Ovary (tissue), 3 donors: ENCODE measurements around the gene TEKT1.

Source experiments
- EP300 ChIP-seq: sonication (generic); formaldehyde crosslinking; IDR thresholded peaks from one replicate; pipeline ENCODE4 v1.6.1; 2017; ENCODE audit warnings: antibody characterized with exemption
- TF ChIP-seq, protein P1 (sequence below), 3 donors: fragments of 450-650 bp in 2 of 3; fragments of 200-600 bp in 1 of 3; IDR thresholded peaks; one replicate each; pipeline versions ENCODE4 v1.5.1 to v1.8.0; 2016 to 2022; ENCODE audit warnings: antibody characterized with exemption in 3 of 3, mild to moderate bottlenecking in 1 of 3
- donor health status: DM: no; HTN: no; CAD: no.

DNA sequence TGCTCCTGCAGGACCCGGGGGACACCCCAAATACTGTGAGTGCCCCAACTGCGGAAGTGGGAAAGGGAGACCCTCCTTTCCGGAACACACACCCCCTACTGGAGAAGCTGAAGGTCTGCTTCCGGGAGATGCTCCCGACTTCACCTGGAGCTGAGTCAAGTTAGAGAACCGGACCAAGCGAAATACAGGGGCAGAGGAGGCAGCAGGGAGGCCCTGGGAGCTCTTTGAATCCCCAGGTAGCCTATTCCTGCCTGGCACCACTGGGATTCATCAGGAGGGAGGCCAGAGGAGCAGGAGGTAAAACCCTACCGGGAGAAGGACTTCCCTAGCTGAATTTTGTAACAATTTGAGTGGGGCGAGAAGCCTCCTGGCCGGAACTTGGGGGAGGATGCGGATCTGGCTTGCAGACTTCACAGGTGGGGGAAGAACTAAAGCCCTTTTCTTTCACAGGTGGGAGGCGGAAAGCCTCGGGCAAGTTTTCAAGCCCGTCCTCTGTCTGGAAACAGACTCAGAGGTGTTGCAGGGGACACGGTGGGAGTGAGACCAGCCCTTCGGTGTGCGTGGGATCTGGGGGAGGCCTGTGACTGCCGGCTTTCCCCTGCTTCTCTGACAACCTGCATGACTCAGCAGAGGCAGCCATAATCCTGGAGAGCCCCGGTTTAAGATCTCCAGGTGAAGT lies 22.4 kb upstream of the TEKT1 start:
- TF ChIP-seq EP300 = no peak
- TF ChIP-seq, protein P1, sequence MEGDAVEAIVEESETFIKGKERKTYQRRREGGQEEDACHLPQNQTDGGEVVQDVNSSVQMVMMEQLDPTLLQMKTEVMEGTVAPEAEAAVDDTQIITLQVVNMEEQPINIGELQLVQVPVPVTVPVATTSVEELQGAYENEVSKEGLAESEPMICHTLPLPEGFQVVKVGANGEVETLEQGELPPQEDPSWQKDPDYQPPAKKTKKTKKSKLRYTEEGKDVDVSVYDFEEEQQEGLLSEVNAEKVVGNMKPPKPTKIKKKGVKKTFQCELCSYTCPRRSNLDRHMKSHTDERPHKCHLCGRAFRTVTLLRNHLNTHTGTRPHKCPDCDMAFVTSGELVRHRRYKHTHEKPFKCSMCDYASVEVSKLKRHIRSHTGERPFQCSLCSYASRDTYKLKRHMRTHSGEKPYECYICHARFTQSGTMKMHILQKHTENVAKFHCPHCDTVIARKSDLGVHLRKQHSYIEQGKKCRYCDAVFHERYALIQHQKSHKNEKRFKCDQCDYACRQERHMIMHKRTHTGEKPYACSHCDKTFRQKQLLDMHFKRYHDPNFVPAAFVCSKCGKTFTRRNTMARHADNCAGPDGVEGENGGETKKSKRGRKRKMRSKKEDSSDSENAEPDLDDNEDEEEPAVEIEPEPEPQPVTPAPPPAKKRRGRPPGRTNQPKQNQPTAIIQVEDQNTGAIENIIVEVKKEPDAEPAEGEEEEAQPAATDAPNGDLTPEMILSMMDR (IDR thresholded peaks at IDR 0.05) = no peak
